Adrenal gland (tissue), 12 donors: ENCODE data around the gene SRPK3. TPM values are rescaled to one million over a fixed set of nuclear protein-coding genes. Genes with fewer than 3 reads are reported as not detected.

ENCODE experiments used
- DNase-seq, 7 donors: peaks; one replicate each; pipeline ENCODE4 v3.0.0-alpha.2; 2019 to 2020
- H3K27ac ChIP-seq, 5 donors: fragments of 200-600 bp; sonication (generic) in 4 of 5; 1 replicate in 3 of 5; 2 replicates in 2 of 5; pipeline versions ENCODE4 v1.5.1 to v1.8.0; 2016 to 2020; ENCODE audit warnings: mild to moderate bottlenecking in 1 of 5
- H3K27me3 ChIP-seq: fragments of 200-600 bp; 2 replicates; pipeline ENCODE4 v1.8.0; 2021
- H3K36me3 ChIP-seq, 2 donors: fragments of 200-600 bp; replicated peaks in 1 of 2; 1 replicate in 1 of 2; 2 replicates in 1 of 2; pipeline versions ENCODE4 v1.5.1 to v1.8.0; 2018 to 2022
- H3K4me1 ChIP-seq, 2 donors: fragments of 200-600 bp; replicated peaks in 1 of 2; 1 replicate in 1 of 2; 2 replicates in 1 of 2; pipeline versions ENCODE4 v1.5.1 to v1.8.0; 2018 to 2021
- H3K4me3 ChIP-seq, 4 donors: fragments of 200-600 bp; sonication (generic) in 3 of 4; one replicate each; pipeline ENCODE4 v1.5.1; 2016 to 2018
- H3K9me3 ChIP-seq, 3 donors: fragments of 200-600 bp; sonication (generic) in 1 of 3; replicated peaks in 1 of 3; 1 replicate in 2 of 3; 2 replicates in 1 of 3; pipeline versions ENCODE4 v1.5.1 to v1.8.0; 2016 to 2021
- CTCF ChIP-seq, 6 experiments: fragments of 450-650 bp in 4 of 6; fragments of 200-600 bp in 2 of 6; sonication (generic) in 1 of 6; IDR thresholded peaks; 1 replicate in 5 of 6; 2 replicates in 1 of 6; pipeline versions ENCODE4 v1.5.1 to v1.8.0; 2016 to 2021; ENCODE audit warnings: antibody characterized with exemption in 6 of 6, mild to moderate bottlenecking in 2 of 6, moderate library complexity in 1 of 6
- POLR2A ChIP-seq, 2 donors: fragments of 450-650 bp; IDR thresholded peaks; one replicate each; pipeline ENCODE4 v1.6.1; 2017; ENCODE audit warnings: antibody characterized with exemption in 2 of 2, mild to moderate bottlenecking in 2 of 2, moderate library complexity in 1 of 2
- WGBS, 4 donors: extraction: QIAGEN DNeasy Blood & Tissue Kit in 2 of 4; methylation state at CpG; one replicate each; pipeline versions ENCODE4 v1.1.5 to v1.1.7; 2013 to 2017; 5-methylcytosine and 5-hydroxymethylcytosine counted together
- intact Hi-C, 2 donors: fragments of 100-400 bp; cut with DNase I; formaldehyde crosslinking; loops; one replicate each; pipeline versions ENCODE4 v1.14.1 to v1.15.0; 2022 to 2023
- polyA plus RNA-seq, 3 donors: library from polyadenylated mRNA; stranded (reverse); fragments of 200-250 nt in 2 of 3; fragments of 350-450 nt in 1 of 3; fragmentation: Illumina TruSeq in 1 of 3; extraction: RNeasy Lipid Tissue Mini Kit (QIAGEN cat#74804) in 1 of 3; gene quantifications; one replicate each; pipeline ENCODE4 v1.2.3, GENCODE V29; 2013 to 2014
- total RNA-seq, 9 donors: library from RNA; depleted of rRNA in 4 of 9; stranded (reverse); fragments of >200 nt in 4 of 9; fragments of 120-200 nt in 1 of 9; fragmentation: NEBNext Ultra II Directional in 1 of 9; extraction: Animal tissue kit (Norgen Biotek cat#: 25700) in 1 of 9; gene quantifications; one replicate each; pipeline versions ENCODE4 v1.1.0 to v1.2.4, GENCODE V29; 2013 to 2023
- donor health status: healthy with polysubstance abuse.
- donor health status: Bipolar disorder and iron deficiency.
- donor health status: DM: yes; HTN: yes; CAD: no.
- donor health status: DM: no; HTN: no; CAD: no.
- donor health status: DM: no; HTN: no; CAD: no.
- donor health status: DM: yes; HTN: yes; CAD: no.

The SRPK3 gene
- total and polyA plus RNA-seq, 12 donors: 0.14 to 20.5 (median 1.3) TPM; not detected in 1

GRCh38 chrX:153802513-153803045 is 21.7 kb downstream of the SRPK3 start:
- intact Hi-C loops: no loop called here
- no peaks in the 10 kb centered on the region for H3K27me3 ChIP-seq
- H3K4me1 ChIP-seq: no peaks in the 10 kb centered on the region
- peaks cover 0 to under 1% of the 10 kb centered on the region in 2 donors for H3K36me3 ChIP-seq
- 64 to 96% (median 77%) methylated on average over 5 to 14 of the region's 14 CpGs for WGBS, 4 donors
- TF ChIP-seq POLR2A (IDR thresholded peaks at IDR 0.05) (no peak), CTCF (IDR thresholded peaks at IDR 0.05) (no peak)
- H3K9me3 ChIP-seq: no peaks in the 10 kb centered on the region
- no peak for DNase-seq
- no peak overlapping the region for H3K4me3 ChIP-seq
- no peak overlapping the region for H3K27ac ChIP-seq

GRCh38 chrX:153803211-153804099 is 22.6 kb downstream of the SRPK3 start:
- intact Hi-C loops: no loop called here
- no peaks in the 10 kb centered on the region for H3K27me3 ChIP-seq
- DNase-seq: no peak
- WGBS, 4 donors: 94 to 97% (median 96%) methylated on average over 50 to 86 of the region's 87 CpGs
- H3K4me3 ChIP-seq: no peak overlapping the region
- no peak overlapping the region for H3K27ac ChIP-seq
- H3K36me3 ChIP-seq: no peaks in the 10 kb centered on the region
- H3K9me3 ChIP-seq: no peaks in the 10 kb centered on the region
- no peaks in the 10 kb centered on the region for H3K4me1 ChIP-seq
- TF ChIP-seq CTCF (IDR thresholded peaks at IDR 0.05): no peak
- no peak for TF ChIP-seq POLR2A (IDR thresholded peaks at IDR 0.05)

- Histone ChIP-seq H3K27me3 (no peaks in the 10 kb centered on the region), H3K4me3 (no peak overlapping the region), H3K4me1 (no peaks in the 10 kb centered on the region), H3K9me3 (no peaks in the 10 kb centered on the region), H3K27ac (no peak overlapping the region), H3K36me3 (no peaks in the 10 kb centered on the region)
- whole genome bisulfite sequencing, 4 donors: 93 to 96% (median 95%) methylated on average over 17 to 34 of the region's 34 CpGs; no CpG with 5 or more reads in 1 of the 4 donors
- intact Hi-C loops: no loop called here
- no peak for TF ChIP-seq POLR2A (IDR thresholded peaks at IDR 0.05)
- DNase-seq: no peak
Observed at GRCh38 chrX:153804100-153804595, 23.3 kb downstream of the SRPK3 start.

- H3K4me3 ChIP-seq: no peak overlapping the region
- H3K4me1 ChIP-seq: no peaks in the 10 kb centered on the region
- no peak overlapping the region for H3K27ac ChIP-seq
- no peaks in the 10 kb centered on the region for H3K27me3 ChIP-seq
- H3K9me3 ChIP-seq: no peaks in the 10 kb centered on the region
- intact Hi-C loops: no loop called here
- TF ChIP-seq CTCF (IDR thresholded peaks at IDR 0.05) (no peak), POLR2A (IDR thresholded peaks at IDR 0.05) (no peak)
- WGBS, 4 donors: 91 to 94% (median 92%) methylated on average over 19 to 25 of the region's 25 CpGs; no CpG with 5 or more reads in 1 of the 4 donors
- no peaks in the 10 kb centered on the region for H3K36me3 ChIP-seq
- no peak for DNase-seq
Observed at GRCh38 chrX:153804621-153805020, 23.8 kb downstream of the SRPK3 start.
